ENCODE measurements around the gene PYCARD.
"Not testable (repeated sequence)": the region's sequence is repeated elsewhere in the genome, so short reads cannot be mapped to it uniquely, and the experiment has no call there.

The PYCARD gene

DNA sequence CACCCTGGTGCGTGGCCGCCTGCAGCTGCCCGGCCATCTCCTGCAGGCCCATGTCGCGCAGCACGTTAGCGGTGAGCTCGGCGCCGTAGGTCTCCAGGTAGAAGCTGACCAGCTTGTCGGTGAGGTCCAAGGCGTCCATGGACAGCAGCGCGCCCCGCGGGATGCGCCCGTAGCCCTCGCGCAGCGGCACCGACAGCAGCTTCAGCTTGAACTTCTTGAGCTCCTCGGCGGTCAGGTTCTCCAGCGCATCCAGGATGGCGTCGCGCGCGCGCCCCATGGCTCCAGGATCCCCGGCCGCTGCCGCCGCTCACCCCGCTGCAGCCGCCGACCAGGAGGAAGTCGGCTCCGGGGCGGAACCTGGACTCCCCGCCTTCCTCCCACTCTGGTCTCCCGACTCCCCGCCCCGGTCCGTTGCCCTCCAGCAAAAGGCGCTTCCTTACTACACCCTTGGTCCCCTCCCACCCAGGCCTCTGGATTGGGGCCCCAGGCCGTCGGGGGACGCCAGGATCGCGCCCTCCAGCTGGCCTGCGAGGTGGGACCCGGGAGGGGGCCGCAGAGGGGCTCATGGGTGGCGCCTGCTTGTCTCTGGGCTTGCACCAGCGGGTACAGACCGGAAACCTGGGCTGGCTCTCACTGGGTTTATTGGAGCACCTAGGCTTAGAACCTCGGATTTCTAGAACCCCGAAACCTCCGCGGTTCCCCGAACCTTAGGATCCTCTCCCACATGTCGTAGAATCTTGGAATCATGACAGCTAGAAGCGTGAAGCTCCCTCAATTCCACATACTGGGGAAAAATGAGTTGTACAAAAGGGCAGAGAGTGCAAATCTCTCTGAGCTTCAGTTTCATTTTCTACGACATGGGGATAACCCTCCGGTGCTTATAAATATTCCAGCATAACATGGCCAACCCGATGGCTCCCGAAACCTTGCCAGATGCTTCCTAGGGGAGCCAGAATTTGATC is at the start of gene PYCARD:
Gene PYCARD, minus strand, starts transcription at position 347 of the 962 bp plus-strand sequence. Its CDS starts 70 bp downstream, at position 277.
- in situ Hi-C loops (cut with MboI; ENCODE audit: low pct_unique_long_range_greater_than_20kb, low sequenced_read_pairs, unreplicated experiment) = loop anchor here (10.0 kb wide), 1 partner anchor 242 kb away; the partner anchor contains the start of gene ZNF843
- DNase-seq (ENCODE audit: low spot score) = peak; percentile 69
- TF ChIP-seq, protein P1, sequence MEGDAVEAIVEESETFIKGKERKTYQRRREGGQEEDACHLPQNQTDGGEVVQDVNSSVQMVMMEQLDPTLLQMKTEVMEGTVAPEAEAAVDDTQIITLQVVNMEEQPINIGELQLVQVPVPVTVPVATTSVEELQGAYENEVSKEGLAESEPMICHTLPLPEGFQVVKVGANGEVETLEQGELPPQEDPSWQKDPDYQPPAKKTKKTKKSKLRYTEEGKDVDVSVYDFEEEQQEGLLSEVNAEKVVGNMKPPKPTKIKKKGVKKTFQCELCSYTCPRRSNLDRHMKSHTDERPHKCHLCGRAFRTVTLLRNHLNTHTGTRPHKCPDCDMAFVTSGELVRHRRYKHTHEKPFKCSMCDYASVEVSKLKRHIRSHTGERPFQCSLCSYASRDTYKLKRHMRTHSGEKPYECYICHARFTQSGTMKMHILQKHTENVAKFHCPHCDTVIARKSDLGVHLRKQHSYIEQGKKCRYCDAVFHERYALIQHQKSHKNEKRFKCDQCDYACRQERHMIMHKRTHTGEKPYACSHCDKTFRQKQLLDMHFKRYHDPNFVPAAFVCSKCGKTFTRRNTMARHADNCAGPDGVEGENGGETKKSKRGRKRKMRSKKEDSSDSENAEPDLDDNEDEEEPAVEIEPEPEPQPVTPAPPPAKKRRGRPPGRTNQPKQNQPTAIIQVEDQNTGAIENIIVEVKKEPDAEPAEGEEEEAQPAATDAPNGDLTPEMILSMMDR (IDR thresholded peaks at IDR 0.05; ENCODE audit: extremely low read depth, insufficient read depth, missing control alignments) = no peak

DNA sequence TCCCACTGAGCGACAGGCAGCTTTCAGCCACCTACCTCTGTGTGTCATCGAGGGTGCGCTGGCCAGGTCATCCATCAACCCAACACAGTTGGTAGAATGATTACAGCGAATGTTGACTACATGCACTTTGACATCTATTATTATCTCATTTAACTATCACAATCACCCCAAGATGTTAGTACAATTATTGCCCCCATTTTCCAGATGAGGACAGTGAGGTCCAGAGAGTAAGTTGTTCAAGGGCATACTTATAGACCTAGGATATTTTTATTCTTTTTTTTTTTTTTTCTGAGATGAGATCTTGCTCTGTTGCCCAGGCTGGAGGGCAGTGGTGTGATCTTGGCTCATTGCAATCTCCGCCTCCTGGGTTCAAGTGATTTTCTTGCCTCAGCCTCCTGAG is 48.9 kb upstream of the PYCARD start:
- in situ Hi-C loops (cut with MboI; ENCODE audit: low pct_unique_long_range_greater_than_20kb, low sequenced_read_pairs, unreplicated experiment) = no loop called here
- TF ChIP-seq, protein P1 (IDR thresholded peaks at IDR 0.05; ENCODE audit: extremely low read depth, insufficient read depth, missing control alignments) = no peak
- DNase-seq (ENCODE audit: low spot score) = no peak

DNA sequence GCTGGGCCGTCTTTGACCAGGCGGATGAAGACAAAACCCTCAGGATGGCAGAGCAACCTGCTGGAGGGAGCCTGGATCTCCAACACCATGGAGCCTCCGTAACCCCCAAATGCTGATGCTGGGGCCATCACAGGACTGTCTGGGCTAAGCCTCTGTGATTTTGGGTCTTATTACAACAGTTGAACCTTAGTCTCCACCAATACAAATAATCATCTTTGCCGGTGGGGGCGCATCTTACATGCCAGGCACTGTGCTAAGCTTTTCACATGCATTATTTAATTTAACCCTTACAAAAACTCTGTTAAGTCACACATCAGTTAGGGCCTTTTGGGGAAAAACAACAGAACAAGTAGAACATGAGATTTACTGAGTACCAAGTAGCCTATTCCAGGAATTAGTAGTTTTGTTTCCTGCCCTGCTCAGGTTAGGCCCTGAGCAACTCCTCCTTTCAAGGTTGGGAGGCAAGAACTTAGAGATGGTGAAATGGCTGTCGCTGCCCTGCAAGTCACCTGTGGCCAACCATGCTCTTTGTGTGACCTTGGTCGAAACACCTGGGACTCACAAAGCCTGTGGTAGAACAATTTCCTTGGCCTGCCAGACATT is 48.3 kb upstream of the PYCARD start:
- in situ Hi-C loops (cut with MboI; ENCODE audit: low pct_unique_long_range_greater_than_20kb, low sequenced_read_pairs, unreplicated experiment) = no loop called here
- DNase-seq (ENCODE audit: low spot score) = no peak
- TF ChIP-seq, protein P1 (IDR thresholded peaks at IDR 0.05; ENCODE audit: extremely low read depth, insufficient read depth, missing control alignments) = no peak

DNA sequence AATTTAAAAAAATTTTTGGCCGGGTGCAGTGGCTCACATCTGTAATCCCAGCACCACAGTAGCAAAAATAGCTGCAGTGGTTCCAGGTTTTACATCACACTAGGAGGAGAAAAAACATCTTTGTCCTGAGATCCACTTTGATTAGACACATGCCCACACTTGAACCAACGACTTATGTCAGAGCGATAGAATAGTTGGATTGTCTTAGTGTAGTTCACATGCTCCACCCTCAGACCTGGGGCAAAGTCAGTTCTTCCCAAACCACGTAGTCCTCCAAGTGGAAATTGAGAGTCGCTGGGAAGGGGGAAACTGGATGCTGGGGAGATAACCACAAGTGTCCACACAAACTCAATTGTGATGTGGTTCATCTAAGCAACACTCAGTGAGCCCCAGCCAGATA is 45.8 kb upstream of the PYCARD start:
- no peak for DNase-seq (ENCODE audit: low spot score)
- in situ Hi-C loops (cut with MboI; ENCODE audit: low pct_unique_long_range_greater_than_20kb, low sequenced_read_pairs, unreplicated experiment) = no loop called here
- TF ChIP-seq, protein P1 (IDR thresholded peaks at IDR 0.05; ENCODE audit: extremely low read depth, insufficient read depth, missing control alignments) = no peak

DNA sequence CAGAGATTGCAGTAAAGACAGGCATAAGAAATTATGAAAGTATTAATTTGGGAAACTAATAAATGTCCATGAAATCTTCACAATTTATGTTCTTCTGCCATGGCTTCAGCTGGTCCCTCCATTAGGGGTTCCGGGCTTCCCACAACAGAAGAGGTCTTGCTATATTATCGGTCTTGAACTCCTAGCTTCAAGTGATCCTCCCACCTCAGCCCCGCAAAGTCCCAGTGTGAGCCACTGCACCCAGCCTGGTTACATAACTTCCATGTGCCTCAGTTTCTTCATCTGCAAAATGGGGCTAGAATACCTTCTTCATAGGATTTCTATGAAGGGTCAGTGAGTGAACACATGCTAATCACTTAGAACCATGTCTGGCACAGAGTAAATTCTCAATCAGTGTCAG is 43.7 kb upstream of the PYCARD start:
- in situ Hi-C loops (cut with MboI; ENCODE audit: low pct_unique_long_range_greater_than_20kb, low sequenced_read_pairs, unreplicated experiment) = no loop called here
- DNase-seq (ENCODE audit: low spot score) = no peak
- TF ChIP-seq, protein P1 (IDR thresholded peaks at IDR 0.05; ENCODE audit: extremely low read depth, insufficient read depth, missing control alignments) = no peak

DNA sequence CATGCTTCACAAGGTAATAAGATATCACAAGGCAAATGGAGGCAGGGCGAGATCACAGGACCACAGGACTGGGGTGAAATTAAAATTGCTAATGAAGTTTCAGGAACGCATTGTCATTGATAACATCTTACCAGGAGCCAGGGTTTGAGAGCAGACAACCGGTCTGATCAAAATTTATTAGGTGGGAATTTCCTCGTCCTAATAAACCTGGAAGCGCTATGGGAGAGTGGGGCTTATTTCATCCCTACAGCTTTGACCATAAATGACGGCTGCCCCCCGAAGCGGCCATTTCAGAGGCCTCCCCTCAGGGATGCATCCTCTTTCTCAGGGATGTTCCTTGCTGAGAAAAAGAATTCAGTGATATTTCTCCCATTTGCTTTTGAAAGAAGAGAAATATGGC is 43.0 kb upstream of the PYCARD start:
- in situ Hi-C loops (cut with MboI; ENCODE audit: low pct_unique_long_range_greater_than_20kb, low sequenced_read_pairs, unreplicated experiment); DNase-seq (ENCODE audit: low spot score): not testable (repeated sequence)

All from GM13977 (cell line).